DMS153 treated with DMSO at 0.1 percent for 48 hours (cell line): ENCODE results near the gene FXYD7.
"Not testable (repeated sequence)": the region's sequence is repeated elsewhere in the genome, so short reads cannot be mapped to it uniquely, and the experiment has no call there.

Experiments
- DNase-seq: peaks from one replicate; lab custom pipeline; 2025; ENCODE audit not compliant: unreplicated experiment; lab: John Stamatoyannopoulos, UW

FXYD7 gene

GRCh38 chr19:35142606-35143230, 337 bp upstream of the FXYD7 start:
- DNase-seq, result no peak

GRCh38 chr19:35143818-35144217, 763 bp downstream of the FXYD7 start:
- no peak for DNase-seq

- DNase-seq, result no peak
These were observed 1.2 kb downstream of the FXYD7 start for GRCh38 chr19:35144259-35144599.

- no peak for DNase-seq
These were observed 1.8 kb downstream of the FXYD7 start for GRCh38 chr19:35144600-35145436.

GRCh38 chr19:35146746-35147459, 3.8 kb downstream of the FXYD7 start:
- DNase-seq, result no peak

GRCh38 chr19:35149463-35149862, 6.4 kb downstream of the FXYD7 start:
- DNase-seq, result no peak

GRCh38 chr19:35150445-35150844, 7.4 kb downstream of the FXYD7 start:
- DNase-seq, result no peak

- no peak for DNase-seq
These were observed 8.4 kb downstream of the FXYD7 start for GRCh38 chr19:35151273-35152065.

GRCh38 chr19:35153129-35153522, 10.1 kb downstream of the FXYD7 start:
- DNase-seq, result not testable (repeated sequence)

GRCh38 chr19:35153701-35154524, 10.9 kb downstream of the FXYD7 start:
- DNase-seq, result peak; percentile 11

- peak; percentile 5 for DNase-seq
These were observed 11.7 kb downstream of the FXYD7 start, which contains the start of gene FXYD5 for GRCh38 chr19:35154525-35155406. TSS of gene FXYD5 (plus strand) at chr19:35154735. CDS start at chr19:35155551, 816 bp downstream.

GRCh38 chr19:35155441-35155840, 12.4 kb downstream of the FXYD7 start:
- DNase-seq, result no peak

GRCh38 chr19:35155981-35156672, 13.1 kb downstream of the FXYD7 start:
- no peak for DNase-seq

GRCh38 chr19:35156673-35157014, 13.6 kb downstream of the FXYD7 start:
- no peak for DNase-seq

- DNase-seq, result no peak
These were observed 14.4 kb downstream of the FXYD7 start for GRCh38 chr19:35157431-35157830.

GRCh38 chr19:35159606-35160005, 16.6 kb downstream of the FXYD7 start:
- no peak for DNase-seq

- no peak for DNase-seq
These were observed 17.8 kb downstream of the FXYD7 start for GRCh38 chr19:35160629-35161433.

GRCh38 chr19:35161434-35161743, 18.3 kb downstream of the FXYD7 start:
- DNase-seq, result no peak
